ENCODE measurements around the gene PPP1R12C. TPM values are rescaled to one million over a fixed set of nuclear protein-coding genes. Genes with fewer than 3 reads are reported as not detected.
"Not testable (repeated sequence)": the region's sequence is repeated elsewhere in the genome, so short reads cannot be mapped to it uniquely, and the experiment has no call there.

The PPP1R12C gene
- total RNA-seq, 1 donor from 2014 or later: 228 TPM

GRCh38 chr19:55066107-55066709, 51.2 kb downstream of the PPP1R12C start:
- intact Hi-C loops (cut with micrococcal nuclease): no loop called here
- Histone ChIP-seq H3K27ac (replicated peaks) (no peak overlapping the region), H3K9me3 (replicated peaks) (no peaks in the 10 kb centered on the region), H3K36me3 (no peaks in the 10 kb centered on the region), H3K27me3 (ENCODE audit: low read depth) (peaks cover 50% of the 10 kb centered on the region), H3K4me1 (peaks cover 24% of the 10 kb centered on the region), H3K4me3 (no peak overlapping the region)
- TF ChIP-seq CTCF (IDR thresholded peaks at IDR 0.05; ENCODE audit: borderline replicate concordance): no peak
- DNase-seq: no peak

- H3K9me3 ChIP-seq (replicated peaks); H3K4me3 ChIP-seq; DNase-seq; H3K27ac ChIP-seq (replicated peaks); intact Hi-C loops (cut with micrococcal nuclease); H3K36me3 ChIP-seq: not testable (repeated sequence)
- Histone ChIP-seq H3K27me3 (ENCODE audit: low read depth) (peaks cover 43% of the 10 kb centered on the region), H3K4me1 (peaks cover 31% of the 10 kb centered on the region)
Observed at GRCh38 chr19:55065516-55065915, 51.9 kb downstream of the PPP1R12C start.

GRCh38 chr19:55063492-55063843, 54.0 kb downstream of the PPP1R12C start:
- H3K4me1 ChIP-seq: peaks cover 34% of the 10 kb centered on the region
- H3K27ac ChIP-seq (replicated peaks): peak overlapping the region; percentile 91
- peak overlapping the region; percentile 85 for H3K4me3 ChIP-seq
- TF ChIP-seq CTCF (IDR thresholded peaks at IDR 0.05; ENCODE audit: borderline replicate concordance): no peak
- H3K36me3 ChIP-seq: peaks cover 13% of the 10 kb centered on the region
- intact Hi-C loops (cut with micrococcal nuclease): no loop called here
- DNase-seq: no peak
- H3K27me3 ChIP-seq (ENCODE audit: low read depth): peaks cover 24% of the 10 kb centered on the region
- H3K9me3 ChIP-seq (replicated peaks): no peaks in the 10 kb centered on the region

GRCh38 chr19:55062735-55063491, 54.5 kb downstream of the PPP1R12C start, which contains the start of gene RDH13:
RDH13 (minus strand) TSS chr19:55063148; CDS start chr19:55063032, 116 bp downstream.
- no peak for TF ChIP-seq CTCF (IDR thresholded peaks at IDR 0.05; ENCODE audit: borderline replicate concordance)
- Histone ChIP-seq H3K27ac (replicated peaks) (peak within 1 kb of the TSS; percentile 91), H3K4me3 (peak within 1 kb of the TSS; percentile 85), H3K27me3 (ENCODE audit: low read depth) (peaks cover 19% of the 10 kb centered on the region), H3K9me3 (replicated peaks) (no peaks in the 10 kb centered on the region), H3K4me1 (peaks cover 34% of the 10 kb centered on the region), H3K36me3 (peaks cover 19% of the 10 kb centered on the region)
- intact Hi-C loops (cut with micrococcal nuclease): no loop called here
- peak; percentile 97 for DNase-seq

- H3K4me3 ChIP-seq; H3K27me3 ChIP-seq (ENCODE audit: low read depth); intact Hi-C loops (cut with micrococcal nuclease); DNase-seq; H3K27ac ChIP-seq (replicated peaks); H3K9me3 ChIP-seq (replicated peaks): not testable (repeated sequence)
- Histone ChIP-seq H3K36me3 (peaks cover 45% of the 10 kb centered on the region), H3K4me1 (peaks cover 34% of the 10 kb centered on the region)
Observed at GRCh38 chr19:55060287-55060686, 57.1 kb downstream of the PPP1R12C start.

GRCh38 chr19:55058781-55059610, 58.4 kb downstream of the PPP1R12C start:
- H3K4me1 ChIP-seq: peaks cover 34% of the 10 kb centered on the region
- DNase-seq: no peak
- H3K9me3 ChIP-seq (replicated peaks): no peaks in the 10 kb centered on the region
- H3K36me3 ChIP-seq: peaks cover 58% of the 10 kb centered on the region
- H3K27ac ChIP-seq (replicated peaks): no peak overlapping the region
- intact Hi-C loops (cut with micrococcal nuclease): no loop called here
- H3K4me3 ChIP-seq: no peak overlapping the region
- H3K27me3 ChIP-seq (ENCODE audit: low read depth): no peaks in the 10 kb centered on the region
- no peak for TF ChIP-seq CTCF (IDR thresholded peaks at IDR 0.05; ENCODE audit: borderline replicate concordance)

Data from left ventricle myocardium inferior (tissue), 1 donor.